ENCODE data around the gene OR2K2. TPM values are rescaled to one million over a fixed set of nuclear protein-coding genes. Genes with fewer than 3 reads are reported as not detected.

The OR2K2 gene
- total RNA-seq, 4 donors from 2014 or later: not detected

DNA sequence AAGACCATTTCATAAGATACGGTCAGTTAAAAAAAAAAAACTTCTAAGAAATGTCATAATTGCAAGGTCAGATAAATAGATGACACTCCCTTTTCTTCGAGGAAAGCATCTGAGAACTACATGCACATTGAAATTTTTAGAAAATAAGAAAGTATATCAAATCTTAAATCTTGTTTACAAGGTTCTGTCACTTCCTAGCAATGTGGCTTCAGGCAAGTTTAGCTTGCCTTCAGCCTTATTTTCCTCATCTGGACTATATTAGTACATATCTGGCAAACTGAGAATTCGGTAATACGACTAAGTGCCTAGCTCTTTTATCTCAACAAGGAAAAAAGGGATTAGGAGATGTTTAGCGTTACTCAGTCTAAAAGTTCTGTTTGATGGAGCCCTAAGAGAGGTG is 32.5 kb upstream of the OR2K2 start:
- no peak for TF ChIP-seq POLR2A (IDR thresholded peaks at IDR 0.05)
- TF ChIP-seq, protein P1, sequence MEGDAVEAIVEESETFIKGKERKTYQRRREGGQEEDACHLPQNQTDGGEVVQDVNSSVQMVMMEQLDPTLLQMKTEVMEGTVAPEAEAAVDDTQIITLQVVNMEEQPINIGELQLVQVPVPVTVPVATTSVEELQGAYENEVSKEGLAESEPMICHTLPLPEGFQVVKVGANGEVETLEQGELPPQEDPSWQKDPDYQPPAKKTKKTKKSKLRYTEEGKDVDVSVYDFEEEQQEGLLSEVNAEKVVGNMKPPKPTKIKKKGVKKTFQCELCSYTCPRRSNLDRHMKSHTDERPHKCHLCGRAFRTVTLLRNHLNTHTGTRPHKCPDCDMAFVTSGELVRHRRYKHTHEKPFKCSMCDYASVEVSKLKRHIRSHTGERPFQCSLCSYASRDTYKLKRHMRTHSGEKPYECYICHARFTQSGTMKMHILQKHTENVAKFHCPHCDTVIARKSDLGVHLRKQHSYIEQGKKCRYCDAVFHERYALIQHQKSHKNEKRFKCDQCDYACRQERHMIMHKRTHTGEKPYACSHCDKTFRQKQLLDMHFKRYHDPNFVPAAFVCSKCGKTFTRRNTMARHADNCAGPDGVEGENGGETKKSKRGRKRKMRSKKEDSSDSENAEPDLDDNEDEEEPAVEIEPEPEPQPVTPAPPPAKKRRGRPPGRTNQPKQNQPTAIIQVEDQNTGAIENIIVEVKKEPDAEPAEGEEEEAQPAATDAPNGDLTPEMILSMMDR (IDR thresholded peaks at IDR 0.05): no peak
- H3K9me3 ChIP-seq: no peaks in the 10 kb centered on the region
- no peaks in the 10 kb centered on the region for H3K4me1 ChIP-seq
- no peak overlapping the region for H3K4me3 ChIP-seq (replicated peaks in 1 of 3)
- intact Hi-C loops (cut with DNase I): no loop called here
- H3K36me3 ChIP-seq: peaks cover 26 to 29% of the 10 kb centered on the region in 2 donors
- H3K27ac ChIP-seq: no peak overlapping the region
- DNase-seq: no peak
- no peaks in the 10 kb centered on the region for H3K27me3 ChIP-seq
- WGBS, 2 donors: 89 to 90% methylated on average over 5 of the region's 5 CpGs

DNA sequence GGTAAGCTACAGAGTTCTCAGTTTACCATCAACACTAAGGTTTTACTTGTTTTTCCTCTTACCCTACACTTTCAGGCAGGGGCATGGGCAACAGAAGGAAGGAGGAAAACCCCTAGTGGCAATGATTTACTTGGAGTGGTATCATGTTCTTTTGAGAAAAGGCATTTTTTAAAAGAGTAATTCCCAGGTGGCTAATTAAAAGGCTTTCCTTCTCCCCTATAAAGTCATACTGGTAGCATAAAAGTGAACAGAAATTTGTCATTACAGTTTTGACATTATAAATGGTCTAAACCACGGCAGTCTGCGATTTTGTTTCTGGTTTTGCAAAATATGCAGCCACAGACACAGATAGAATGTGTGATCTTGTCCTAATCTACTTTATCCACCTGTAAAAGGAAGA is 30.9 kb upstream of the OR2K2 start:
- no peak for DNase-seq
- Histone ChIP-seq H3K4me3 (replicated peaks in 1 of 3) (no peak overlapping the region), H3K4me1 (no peaks in the 10 kb centered on the region), H3K36me3 (peaks cover 19 to 21% of the 10 kb centered on the region in 2 donors), H3K27ac (no peak overlapping the region), H3K9me3 (no peaks in the 10 kb centered on the region), H3K27me3 (no peaks in the 10 kb centered on the region)
- WGBS, 2 donors: 85 to 91% methylated on average over 2 of the region's 2 CpGs
- intact Hi-C loops (cut with DNase I): no loop called here
- TF ChIP-seq, protein P1 (IDR thresholded peaks at IDR 0.05): no peak
- TF ChIP-seq POLR2A (IDR thresholded peaks at IDR 0.05): no peak

DNA sequence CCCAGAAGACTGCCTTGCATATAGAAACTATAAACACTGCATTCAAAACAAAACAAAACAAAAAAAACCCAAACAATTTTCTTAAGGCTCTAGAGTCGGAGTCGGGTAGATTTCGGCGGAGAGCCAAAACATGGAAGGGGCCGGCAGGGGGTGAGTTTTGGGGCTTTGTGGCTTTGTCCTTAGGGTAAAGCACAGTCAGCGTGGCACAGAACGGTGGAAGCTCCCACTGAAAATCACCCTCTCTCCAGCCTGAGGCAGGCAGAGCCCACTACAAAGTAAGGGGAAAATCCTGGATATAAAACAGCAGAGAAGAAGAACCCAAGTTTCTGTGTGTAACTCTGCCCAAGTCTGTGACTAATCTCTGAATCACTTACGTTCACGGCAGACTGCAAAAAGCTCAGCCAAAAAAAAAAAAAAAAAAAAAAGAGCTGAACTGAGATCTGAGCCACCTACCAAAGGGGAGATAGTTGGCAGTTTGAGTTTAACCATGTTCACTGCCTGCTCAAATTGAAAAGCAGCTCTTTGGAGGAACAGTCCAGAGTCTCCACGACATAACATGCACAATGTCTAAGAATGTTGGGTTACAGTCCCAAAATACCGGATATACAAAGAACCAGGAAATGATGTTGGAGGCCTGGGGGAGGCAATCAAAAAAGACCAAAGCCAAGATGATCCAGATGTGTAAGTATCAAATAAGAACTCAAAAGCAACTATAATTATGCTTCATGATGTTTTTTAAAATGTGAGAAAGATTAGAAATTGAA is 26.6 kb upstream of the OR2K2 start:
- peaks cover 0 to 4% of the 10 kb centered on the region in 2 donors for H3K36me3 ChIP-seq
- WGBS, 2 donors: 54 to 66% methylated on average over 11 of the region's 11 CpGs
- no peak overlapping the region for H3K4me3 ChIP-seq (replicated peaks in 1 of 3)
- no peak for DNase-seq
- H3K9me3 ChIP-seq: no peaks in the 10 kb centered on the region
- TF ChIP-seq, protein P1 (IDR thresholded peaks at IDR 0.05): no peak
- no peak for TF ChIP-seq POLR2A (IDR thresholded peaks at IDR 0.05)
- intact Hi-C loops (cut with DNase I): no loop called here
- no peaks in the 10 kb centered on the region for H3K27me3 ChIP-seq
- H3K27ac ChIP-seq: no peak overlapping the region
- no peaks in the 10 kb centered on the region for H3K4me1 ChIP-seq

DNA sequence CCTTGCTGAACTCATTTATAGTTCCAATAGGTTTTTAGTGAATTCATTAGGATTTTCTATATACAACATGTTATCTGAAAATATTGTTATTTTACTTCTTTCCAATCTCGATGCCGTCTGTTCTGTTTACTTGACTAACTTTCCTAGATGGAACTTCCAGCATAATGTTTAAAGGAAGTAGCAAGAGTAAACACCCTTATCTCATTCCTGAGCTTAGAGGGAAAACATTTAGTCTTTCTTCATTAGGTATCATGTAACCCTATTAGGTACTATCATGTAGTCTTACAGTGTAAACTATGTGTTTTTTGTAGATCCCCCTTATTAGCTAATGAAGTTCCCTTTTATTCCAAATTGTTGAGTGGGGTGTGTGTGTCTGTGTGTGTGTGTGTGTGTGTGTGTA is 22.5 kb upstream of the OR2K2 start:
- WGBS, 2 donors: 35 to 54% methylated on average over 2 of the region's 2 CpGs
- intact Hi-C loops (cut with DNase I): no loop called here
- no peaks in the 10 kb centered on the region for H3K27me3 ChIP-seq
- H3K4me1 ChIP-seq: no peaks in the 10 kb centered on the region
- no peak for TF ChIP-seq POLR2A (IDR thresholded peaks at IDR 0.05)
- no peak for DNase-seq
- H3K27ac ChIP-seq: no peak overlapping the region
- no peaks in the 10 kb centered on the region for H3K9me3 ChIP-seq
- no peak overlapping the region for H3K4me3 ChIP-seq (replicated peaks in 1 of 3)
- no peaks in the 10 kb centered on the region for H3K36me3 ChIP-seq

DNA sequence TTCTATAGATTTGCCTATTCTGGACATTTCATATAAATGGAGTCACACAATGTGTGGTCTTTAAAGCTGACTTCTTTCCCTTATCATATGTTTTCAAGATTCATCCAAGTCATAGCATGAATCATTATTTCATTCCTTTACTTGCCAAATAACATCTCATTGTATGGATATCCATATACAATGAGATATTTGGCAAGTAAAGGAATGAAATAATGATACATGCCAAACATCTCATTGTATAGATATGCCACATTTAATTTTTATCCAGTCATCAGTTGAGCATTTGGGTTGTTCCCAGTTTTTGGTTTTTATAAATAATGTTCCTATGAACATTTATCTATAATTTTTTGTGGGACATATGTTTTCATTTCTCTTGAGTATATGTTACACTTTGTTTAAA is 20.5 kb upstream of the OR2K2 start:
- Histone ChIP-seq H3K9me3 (no peaks in the 10 kb centered on the region), H3K36me3 (no peaks in the 10 kb centered on the region), H3K4me1 (no peaks in the 10 kb centered on the region), H3K27ac (no peak overlapping the region), H3K4me3 (replicated peaks in 1 of 3) (no peak overlapping the region), H3K27me3 (no peaks in the 10 kb centered on the region)
- TF ChIP-seq POLR2A (IDR thresholded peaks at IDR 0.05): no peak
- TF ChIP-seq, protein P1 (IDR thresholded peaks at IDR 0.05): no peak
- no peak for DNase-seq
- intact Hi-C loops (cut with DNase I): no loop called here
